ENCODE data around the gene PHACTR4.
"Not testable (repeated sequence)": the region's sequence is repeated elsewhere in the genome, so short reads cannot be mapped to it uniquely, and the experiment has no call there.

Gene PHACTR4

GRCh38 chr1:28525002-28525642 is 155.6 kb downstream of the PHACTR4 start:
- not testable (repeated sequence) for H3K9me3 Mint-ChIP-seq; H3K27ac Mint-ChIP-seq; H3K27me3 Mint-ChIP-seq (ENCODE audit: low read depth); H3K4me3 Mint-ChIP-seq
- H3K4me1 Mint-ChIP-seq (ENCODE audit: low read depth): peaks cover 15% of the 10 kb centered on the region
- H3K36me3 Mint-ChIP-seq (ENCODE audit: low read depth): peaks cover 12% of the 10 kb centered on the region

GRCh38 chr1:28526886-28527285 is 157.3 kb downstream of the PHACTR4 start:
- peaks cover 11% of the 10 kb centered on the region for H3K4me1 Mint-ChIP-seq (ENCODE audit: low read depth)
- no peaks in the 10 kb centered on the region for H3K9me3 Mint-ChIP-seq
- H3K27me3 Mint-ChIP-seq (ENCODE audit: low read depth): no peaks in the 10 kb centered on the region
- H3K4me3 Mint-ChIP-seq: no peak overlapping the region
- peaks cover 17% of the 10 kb centered on the region for H3K36me3 Mint-ChIP-seq (ENCODE audit: low read depth)
- H3K27ac Mint-ChIP-seq: no peak overlapping the region

- Mint-ChIP-seq H3K27me3 (ENCODE audit: low read depth) (no peaks in the 10 kb centered on the region), H3K27ac (no peak overlapping the region)
Measured at GRCh38 chr1:28530456-28530855, 160.9 kb downstream of the PHACTR4 start.

GRCh38 chr1:28534671-28535070 is 165.1 kb downstream of the PHACTR4 start:
- Mint-ChIP-seq H3K27ac (no peak overlapping the region), H3K4me3 (no peak overlapping the region), H3K27me3 (ENCODE audit: low read depth) (no peaks in the 10 kb centered on the region), H3K36me3 (ENCODE audit: low read depth) (peaks cover 31% of the 10 kb centered on the region), H3K4me1 (ENCODE audit: low read depth) (no peaks in the 10 kb centered on the region), H3K9me3 (no peaks in the 10 kb centered on the region)

More at GRCh38 chr1:28530456-28530855, 160.9 kb downstream of the PHACTR4 start:
- H3K4me1 Mint-ChIP-seq (ENCODE audit: low read depth): no peaks in the 10 kb centered on the region
- no peaks in the 10 kb centered on the region for H3K9me3 Mint-ChIP-seq
- peaks cover 17% of the 10 kb centered on the region for H3K36me3 Mint-ChIP-seq (ENCODE audit: low read depth)
- H3K4me3 Mint-ChIP-seq: no peak overlapping the region

GRCh38 chr1:28535180-28535579 is 165.6 kb downstream of the PHACTR4 start:
- Mint-ChIP-seq H3K27ac (no peak overlapping the region), H3K4me3 (no peak overlapping the region), H3K9me3 (no peaks in the 10 kb centered on the region), H3K4me1 (ENCODE audit: low read depth) (no peaks in the 10 kb centered on the region), H3K27me3 (ENCODE audit: low read depth) (no peaks in the 10 kb centered on the region), H3K36me3 (ENCODE audit: low read depth) (peaks cover 31% of the 10 kb centered on the region)

GRCh38 chr1:28537457-28538199 is 168.1 kb downstream of the PHACTR4 start:
- Mint-ChIP-seq H3K36me3 (ENCODE audit: low read depth) (peaks cover 20% of the 10 kb centered on the region), H3K9me3 (no peaks in the 10 kb centered on the region), H3K4me3 (no peak overlapping the region), H3K27me3 (ENCODE audit: low read depth) (no peaks in the 10 kb centered on the region), H3K4me1 (ENCODE audit: low read depth) (no peaks in the 10 kb centered on the region), H3K27ac (no peak overlapping the region)

- H3K9me3 Mint-ChIP-seq: no peaks in the 10 kb centered on the region
- H3K4me1 Mint-ChIP-seq (ENCODE audit: low read depth): no peaks in the 10 kb centered on the region
- no peak overlapping the region for H3K4me3 Mint-ChIP-seq
- H3K36me3 Mint-ChIP-seq (ENCODE audit: low read depth): peaks cover 19% of the 10 kb centered on the region
- H3K27me3 Mint-ChIP-seq (ENCODE audit: low read depth): no peaks in the 10 kb centered on the region
- H3K27ac Mint-ChIP-seq: no peak overlapping the region
Measured at GRCh38 chr1:28538286-28538685, 168.7 kb downstream of the PHACTR4 start.

GRCh38 chr1:28540651-28541050 is 171.1 kb downstream of the PHACTR4 start:
- Mint-ChIP-seq H3K4me1 (ENCODE audit: low read depth) (no peaks in the 10 kb centered on the region), H3K9me3 (no peaks in the 10 kb centered on the region), H3K36me3 (ENCODE audit: low read depth) (peaks cover 13% of the 10 kb centered on the region), H3K27ac (no peak overlapping the region), H3K27me3 (ENCODE audit: low read depth) (no peaks in the 10 kb centered on the region), H3K4me3 (no peak overlapping the region)

GRCh38 chr1:28541414-28542015 is 172.0 kb downstream of the PHACTR4 start:
- H3K4me3 Mint-ChIP-seq; H3K9me3 Mint-ChIP-seq; H3K36me3 Mint-ChIP-seq (ENCODE audit: low read depth); H3K4me1 Mint-ChIP-seq (ENCODE audit: low read depth); H3K27me3 Mint-ChIP-seq (ENCODE audit: low read depth); H3K27ac Mint-ChIP-seq: not testable (repeated sequence)

- no peaks in the 10 kb centered on the region for H3K36me3 Mint-ChIP-seq (ENCODE audit: low read depth)
- no peaks in the 10 kb centered on the region for H3K4me1 Mint-ChIP-seq (ENCODE audit: low read depth)
- H3K27me3 Mint-ChIP-seq (ENCODE audit: low read depth): no peaks in the 10 kb centered on the region
- H3K27ac Mint-ChIP-seq: no peak overlapping the region
- no peaks in the 10 kb centered on the region for H3K9me3 Mint-ChIP-seq
- H3K4me3 Mint-ChIP-seq: no peak overlapping the region
Measured at GRCh38 chr1:28545246-28545628, 175.7 kb downstream of the PHACTR4 start.

GRCh38 chr1:28548318-28548717 is 178.8 kb downstream of the PHACTR4 start:
- H3K36me3 Mint-ChIP-seq (ENCODE audit: low read depth): no peaks in the 10 kb centered on the region

More at GRCh38 chr1:28548318-28548717, 178.8 kb downstream of the PHACTR4 start:
- Mint-ChIP-seq H3K4me1 (ENCODE audit: low read depth) (peaks cover 5% of the 10 kb centered on the region), H3K9me3 (no peaks in the 10 kb centered on the region), H3K27me3 (ENCODE audit: low read depth) (no peaks in the 10 kb centered on the region), H3K4me3 (no peak overlapping the region), H3K27ac (no peak overlapping the region)
